Muscle layer of duodenum (tissue), 2 donors: ENCODE measurements around the gene PLA2R1.
"Not testable (repeated sequence)": the region's sequence is repeated elsewhere in the genome, so short reads cannot be mapped to it uniquely, and the experiment has no call there.

Source experiments
- H3K27ac ChIP-seq: one replicate; pipeline ENCODE4 v1.7.0; 2013; ENCODE audit warnings: mild to moderate bottlenecking, low read length
- H3K27me3 ChIP-seq: one replicate; pipeline ENCODE4 v1.7.0; 2013; ENCODE audit warnings: low read depth, mild to moderate bottlenecking, control low read depth, low read length
- H3K36me3 ChIP-seq, 2 donors: one replicate each; pipeline ENCODE4 v1.7.0; 2013; ENCODE audit warnings: low read length in 2 of 2, control low read depth in 1 of 2, mild to moderate bottlenecking in 1 of 2; ENCODE audit not compliant: insufficient read depth in 2 of 2, control insufficient read depth in 1 of 2
- H3K4me1 ChIP-seq, 2 donors: one replicate each; pipeline ENCODE4 v1.7.0; 2013; ENCODE audit warnings: low read length in 2 of 2, mild to moderate bottlenecking in 2 of 2, control low read depth in 1 of 2, moderate library complexity in 1 of 2; ENCODE audit not compliant: insufficient read depth in 2 of 2, control insufficient read depth in 1 of 2
- H3K4me3 ChIP-seq, 2 donors: one replicate each; pipeline ENCODE4 v1.7.0; 2013; ENCODE audit warnings: low read length in 2 of 2, low read depth in 1 of 2, mild to moderate bottlenecking in 1 of 2
- H3K9me3 ChIP-seq, 2 donors: one replicate each; pipeline ENCODE4 v1.7.0; 2013; ENCODE audit warnings: low read length in 2 of 2, control low read depth in 1 of 2, mild to moderate bottlenecking in 1 of 2; ENCODE audit not compliant: control insufficient read depth in 1 of 2
- donor health status: healthy.

The PLA2R1 gene

GRCh38 chr2:159973325-159973724, 89.1 kb downstream of the PLA2R1 start:
- H3K9me3 ChIP-seq = no peaks in the 10 kb centered on the region
- H3K27ac ChIP-seq = no peak overlapping the region
- no peak overlapping the region for H3K4me3 ChIP-seq
- H3K36me3 ChIP-seq = no peaks in the 10 kb centered on the region
- no peaks in the 10 kb centered on the region for H3K27me3 ChIP-seq
- no peaks in the 10 kb centered on the region for H3K4me1 ChIP-seq

GRCh38 chr2:159971365-159972152, 90.9 kb downstream of the PLA2R1 start:
- Histone ChIP-seq H3K9me3 (no peaks in the 10 kb centered on the region), H3K4me3 (no peak overlapping the region), H3K4me1 (no peaks in the 10 kb centered on the region), H3K27ac (no peak overlapping the region), H3K27me3 (no peaks in the 10 kb centered on the region), H3K36me3 (no peaks in the 10 kb centered on the region)

- not testable (repeated sequence) for H3K36me3 ChIP-seq, H3K27ac ChIP-seq, H3K4me3 ChIP-seq, H3K27me3 ChIP-seq, H3K4me1 ChIP-seq, H3K9me3 ChIP-seq
Measured at GRCh38 chr2:159970548-159970947, 91.9 kb downstream of the PLA2R1 start.

- H3K36me3 ChIP-seq = no peaks in the 10 kb centered on the region
- no peak overlapping the region for H3K27ac ChIP-seq
- H3K27me3 ChIP-seq = no peaks in the 10 kb centered on the region
- no peaks in the 10 kb centered on the region for H3K9me3 ChIP-seq
- H3K4me3 ChIP-seq = no peak overlapping the region
- H3K4me1 ChIP-seq = no peaks in the 10 kb centered on the region
Measured at GRCh38 chr2:159968279-159968900, 94.0 kb downstream of the PLA2R1 start.

- no peaks in the 10 kb centered on the region for H3K9me3 ChIP-seq
- no peak overlapping the region for H3K27ac ChIP-seq
- H3K27me3 ChIP-seq = no peaks in the 10 kb centered on the region
- peaks cover 4% of the 10 kb centered on the region in 2 donors for H3K4me1 ChIP-seq
- H3K36me3 ChIP-seq = no peaks in the 10 kb centered on the region
- no peak overlapping the region for H3K4me3 ChIP-seq
Measured at GRCh38 chr2:159963700-159964099, 98.7 kb downstream of the PLA2R1 start.

GRCh38 chr2:159962513-159962912, 99.9 kb downstream of the PLA2R1 start:
- not testable (repeated sequence) for H3K4me1 ChIP-seq

GRCh38 chr2:159961451-159961850, 101.0 kb downstream of the PLA2R1 start:
- Histone ChIP-seq H3K36me3 (no peaks in the 10 kb centered on the region), H3K27ac (no peak overlapping the region), H3K4me3 (no peak overlapping the region), H3K9me3 (no peaks in the 10 kb centered on the region), H3K27me3 (no peaks in the 10 kb centered on the region), H3K4me1 (peaks cover 4% of the 10 kb centered on the region in 2 donors)

More at GRCh38 chr2:159962513-159962912, 99.9 kb downstream of the PLA2R1 start:
- not testable (repeated sequence) for H3K27ac ChIP-seq, H3K9me3 ChIP-seq, H3K4me3 ChIP-seq, H3K36me3 ChIP-seq, H3K27me3 ChIP-seq

GRCh38 chr2:159961037-159961436, 101.4 kb downstream of the PLA2R1 start:
- Histone ChIP-seq H3K4me3 (no peak overlapping the region), H3K27ac (no peak overlapping the region), H3K36me3 (no peaks in the 10 kb centered on the region), H3K27me3 (no peaks in the 10 kb centered on the region), H3K9me3 (no peaks in the 10 kb centered on the region), H3K4me1 (peaks cover 4% of the 10 kb centered on the region in 2 donors)

- H3K9me3 ChIP-seq = no peaks in the 10 kb centered on the region
- H3K27ac ChIP-seq = no peak overlapping the region
- H3K4me3 ChIP-seq = no peak overlapping the region
- H3K27me3 ChIP-seq = no peaks in the 10 kb centered on the region
- H3K4me1 ChIP-seq = peaks cover 4% of the 10 kb centered on the region in 2 donors
- no peaks in the 10 kb centered on the region for H3K36me3 ChIP-seq
Measured at GRCh38 chr2:159960414-159960813, 102.0 kb downstream of the PLA2R1 start.

- H3K27ac ChIP-seq = no peak overlapping the region
- H3K4me1 ChIP-seq = peaks cover 4% of the 10 kb centered on the region in 2 donors
Measured at GRCh38 chr2:159959136-159959535, 103.3 kb downstream of the PLA2R1 start.

GRCh38 chr2:159953136-159953823, 109.1 kb downstream of the PLA2R1 start:
- Histone ChIP-seq H3K9me3 (no peaks in the 10 kb centered on the region), H3K4me3 (no peak overlapping the region), H3K27ac (no peak overlapping the region), H3K36me3 (no peaks in the 10 kb centered on the region), H3K27me3 (no peaks in the 10 kb centered on the region), H3K4me1 (no peaks in the 10 kb centered on the region)

More at GRCh38 chr2:159959136-159959535, 103.3 kb downstream of the PLA2R1 start:
- Histone ChIP-seq H3K9me3 (no peaks in the 10 kb centered on the region), H3K27me3 (no peaks in the 10 kb centered on the region), H3K36me3 (no peaks in the 10 kb centered on the region), H3K4me3 (no peak overlapping the region)
